SK-N-MC (cell line): ENCODE data around the gene TRMT112.

Source experiments
- DNase-seq: peaks from one replicate; pipeline ENCODE4 v3.0.0-alpha.2; 2011; ENCODE audit warnings: low read depth, low spot score
- H3K27ac ChIP-seq: fragments of 200-600 bp; sonication (generic); 2 replicates; pipeline ENCODE4 v1.5.1; 2016; ENCODE audit warnings: mixed run types
- H3K36me3 ChIP-seq: fragments of 200-600 bp; sonication (generic); 2 replicates; pipeline ENCODE4 v1.6.1; 2017; ENCODE audit warnings: antibody characterized with exemption, low read length, mixed read lengths; ENCODE audit not compliant: insufficient read depth
- H3K4me3 ChIP-seq: fragments of 200-600 bp; sonication (generic); 2 replicates; pipeline ENCODE4 v1.5.1; 2016
- H3K9ac ChIP-seq: fragments of 200-600 bp; sonication (generic); 2 replicates; pipeline ENCODE4 v1.8.0; 2017; ENCODE audit warnings: mixed run types, mixed read lengths; ENCODE audit not compliant: insufficient read length
- H3K9me3 ChIP-seq: fragments of 200-600 bp; sonication (generic); 2 replicates; pipeline ENCODE4 v1.6.1; 2017; ENCODE audit warnings: low read depth, mild to moderate bottlenecking, antibody characterized with exemption, low read length, moderate library complexity, mixed read lengths
- EZH2 ChIP-seq: fragments of 200-600 bp; sonication (generic); IDR thresholded peaks from one replicate; pipeline ENCODE4 v1.6.1; 2017; ENCODE audit warnings: antibody characterized with exemption
- FOXP2 ChIP-seq: optimal IDR thresholded peaks from 2 replicates; pipeline ENCODE3; 2011; ENCODE audit warnings: mild to moderate bottlenecking, moderate library complexity; ENCODE audit not compliant: insufficient read depth; ENCODE audit errors: extremely low read length, control extremely low read depth
- POLR2AphosphoS5 ChIP-seq: IDR thresholded peaks from 2 replicates; pipeline ENCODE4 v1.6.1; 2012; ENCODE audit warnings: mild to moderate bottlenecking, low read depth, low read length, borderline replicate concordance

The TRMT112 gene

DNA sequence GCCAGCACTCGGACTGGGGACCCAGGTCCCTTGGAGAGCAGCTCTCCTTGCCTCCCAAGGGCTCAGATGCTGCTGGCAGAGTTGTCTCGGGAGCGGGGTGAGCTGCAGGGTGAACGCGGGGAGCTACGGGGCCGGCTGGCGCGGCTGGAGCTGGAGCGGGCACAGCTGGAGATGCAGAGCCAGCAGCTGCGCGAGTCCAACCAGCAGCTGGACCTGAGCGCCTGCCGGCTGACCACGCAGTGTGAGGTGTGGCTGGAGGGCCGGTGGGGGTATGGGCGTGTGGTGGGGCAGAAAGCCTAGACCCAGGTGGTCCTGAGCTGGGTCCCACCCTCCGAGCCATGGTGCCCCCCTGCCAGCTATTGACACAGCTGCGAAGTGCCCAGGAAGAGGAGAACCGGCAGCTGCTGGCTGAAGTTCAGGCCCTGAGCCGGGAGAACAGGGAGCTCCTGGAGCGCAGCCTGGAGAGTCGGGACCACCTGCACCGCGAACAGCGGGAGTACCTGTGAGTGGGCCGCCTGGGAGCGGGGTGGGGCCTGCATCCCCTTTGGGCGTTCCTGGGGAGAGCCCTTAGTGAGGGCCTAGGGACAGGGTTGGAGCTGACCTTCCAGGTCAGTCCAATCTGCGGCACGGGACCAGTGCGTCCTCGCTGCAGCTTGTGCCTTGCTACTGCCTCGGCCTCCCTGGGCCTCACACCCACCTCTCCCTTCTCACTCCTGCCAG is 35.8 kb upstream of the TRMT112 start:
- DNase-seq = no peak
- no peak overlapping the region for H3K27ac ChIP-seq
- no peak for TF ChIP-seq POLR2AphosphoS5
- no peak for TF ChIP-seq FOXP2
- TF ChIP-seq EZH2 = no peak
- no peak overlapping the region for H3K4me3 ChIP-seq
- no peaks in the 10 kb centered on the region for H3K36me3 ChIP-seq
- H3K9ac ChIP-seq = no peak overlapping the region
- no peaks in the 10 kb centered on the region for H3K9me3 ChIP-seq

GRCh38 chr11:64352099-64352994 is 35.0 kb upstream of the TRMT112 start:
- Histone ChIP-seq H3K36me3 (no peaks in the 10 kb centered on the region), H3K9me3 (no peaks in the 10 kb centered on the region), H3K9ac (no peak overlapping the region), H3K4me3 (no peak overlapping the region), H3K27ac (no peak overlapping the region)
- TF ChIP-seq EZH2 (no peak), FOXP2 (no peak), POLR2AphosphoS5 (no peak)
- no peak for DNase-seq

DNA sequence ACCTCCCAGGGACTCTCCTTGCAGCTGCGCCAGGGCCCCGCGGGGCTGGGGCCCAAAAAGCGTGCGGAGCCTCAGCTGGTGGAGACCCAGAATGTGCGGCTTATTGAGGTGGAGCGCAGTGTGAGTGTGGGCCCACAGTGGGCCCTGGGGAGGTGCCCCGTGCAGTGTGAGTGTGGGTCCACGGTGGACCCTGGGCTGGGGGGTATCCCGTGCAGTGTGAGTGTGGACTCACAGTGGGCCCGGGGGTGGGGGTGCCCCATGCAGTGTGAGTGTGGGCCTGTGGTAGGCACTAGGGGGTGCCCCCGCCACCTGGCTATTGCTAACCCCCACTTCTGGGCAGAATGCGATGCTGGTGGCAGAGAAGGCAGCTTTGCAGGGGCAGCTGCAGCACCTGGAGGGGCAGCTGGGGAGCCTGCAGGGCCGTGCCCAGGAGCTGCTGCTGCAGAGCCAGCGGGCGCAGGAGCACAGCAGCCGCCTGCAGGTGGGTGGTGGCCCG is 33.8 kb upstream of the TRMT112 start:
- no peak overlapping the region for H3K9ac ChIP-seq
- H3K36me3 ChIP-seq = no peaks in the 10 kb centered on the region
- no peaks in the 10 kb centered on the region for H3K9me3 ChIP-seq
- no peak for DNase-seq
- H3K4me3 ChIP-seq = no peak overlapping the region
- TF ChIP-seq FOXP2 (no peak), EZH2 (no peak)
- no peak overlapping the region for H3K27ac ChIP-seq

- no peak for TF ChIP-seq POLR2AphosphoS5
- no peak for TF ChIP-seq EZH2
- no peak for TF ChIP-seq FOXP2
- Histone ChIP-seq H3K9ac (no peak overlapping the region), H3K27ac (no peak overlapping the region), H3K4me3 (no peak overlapping the region), H3K9me3 (no peaks in the 10 kb centered on the region), H3K36me3 (no peaks in the 10 kb centered on the region)
- DNase-seq = no peak
Measured at GRCh38 chr11:64349404-64349803, 32.0 kb upstream of the TRMT112 start.

- no peak for DNase-seq
- TF ChIP-seq FOXP2 (no peak), POLR2AphosphoS5 (no peak), EZH2 (no peak)
- Histone ChIP-seq H3K4me3 (no peak overlapping the region), H3K9ac (no peak overlapping the region), H3K36me3 (no peaks in the 10 kb centered on the region), H3K27ac (no peak overlapping the region), H3K9me3 (no peaks in the 10 kb centered on the region)
Measured at GRCh38 chr11:64349025-64349387, 31.6 kb upstream of the TRMT112 start.

DNA sequence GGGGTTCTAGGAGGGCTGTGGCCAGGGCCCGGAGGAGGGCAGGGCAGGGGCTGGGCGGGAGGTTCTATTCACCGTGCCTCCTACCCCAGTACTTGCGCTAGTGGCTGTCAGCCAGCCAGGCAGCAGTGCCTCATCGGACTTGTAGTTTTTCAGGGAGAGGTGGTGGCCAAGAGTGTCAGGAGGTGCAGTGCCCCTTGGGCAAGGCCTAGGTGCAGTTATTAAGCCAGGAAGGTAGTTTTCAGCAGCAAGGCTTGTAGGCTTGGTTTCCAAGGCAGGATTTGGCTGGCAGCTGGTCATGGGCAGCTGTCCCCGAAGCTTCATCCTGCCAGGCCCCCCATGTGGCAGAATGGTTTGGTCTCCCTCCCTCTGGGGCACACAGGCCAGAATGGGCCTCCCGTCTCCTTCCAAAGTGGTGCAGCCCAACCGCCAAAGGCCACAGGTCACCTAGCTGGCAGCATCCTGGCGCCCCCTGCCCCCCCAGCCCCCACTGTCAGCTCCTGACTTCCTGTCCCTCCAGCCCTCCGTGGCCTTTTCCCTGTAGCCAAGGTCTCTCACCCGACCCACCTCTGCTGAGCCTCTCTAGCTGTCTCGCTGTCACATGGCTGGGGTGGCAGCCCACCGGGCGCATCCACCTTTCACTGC is 31.1 kb upstream of the TRMT112 start:
- Histone ChIP-seq H3K4me3 (no peak overlapping the region), H3K9ac (no peak overlapping the region), H3K36me3 (no peaks in the 10 kb centered on the region), H3K9me3 (no peaks in the 10 kb centered on the region), H3K27ac (no peak overlapping the region)
- TF ChIP-seq POLR2AphosphoS5 (no peak), FOXP2 (no peak), EZH2 (no peak)
- no peak for DNase-seq

DNA sequence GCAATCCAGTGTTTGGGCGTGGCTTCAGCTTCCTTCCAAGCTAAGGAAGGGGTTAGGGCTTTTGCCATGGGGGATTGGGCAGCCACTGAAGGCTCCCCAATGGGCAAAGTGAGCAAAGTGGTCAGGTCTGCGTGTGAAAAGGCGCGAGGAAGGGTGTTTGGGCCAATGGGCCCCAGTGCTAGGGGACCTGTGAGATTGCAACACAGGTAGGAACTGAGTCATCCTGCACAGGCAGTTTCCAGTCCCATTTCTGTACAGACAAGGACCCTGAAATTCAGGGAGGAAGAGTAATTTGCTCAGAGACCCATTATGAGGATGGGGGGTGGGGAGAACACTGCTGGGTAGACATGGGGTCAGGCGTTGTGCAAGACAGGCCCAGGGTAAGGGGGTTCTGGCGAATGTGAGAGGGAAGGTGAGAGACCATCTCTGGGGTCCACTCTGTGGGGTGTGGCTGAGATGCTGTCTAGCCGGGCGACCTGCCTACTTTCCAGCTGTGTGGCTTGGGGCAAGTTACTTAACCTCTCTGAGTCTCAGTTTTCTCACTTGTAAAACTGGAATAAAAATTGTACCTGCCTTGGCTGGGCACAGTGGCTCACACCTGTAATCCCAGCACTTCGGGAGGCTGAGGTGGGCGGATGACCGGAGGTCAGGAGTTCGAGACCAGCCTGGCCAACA is 30.0 kb upstream of the TRMT112 start:
- no peak overlapping the region for H3K4me3 ChIP-seq
- DNase-seq = no peak
- no peak overlapping the region for H3K9ac ChIP-seq
- no peaks in the 10 kb centered on the region for H3K36me3 ChIP-seq
- no peak for TF ChIP-seq POLR2AphosphoS5
- no peak for TF ChIP-seq FOXP2
- TF ChIP-seq EZH2 = no peak
- H3K9me3 ChIP-seq = no peaks in the 10 kb centered on the region
- no peak overlapping the region for H3K27ac ChIP-seq

DNA sequence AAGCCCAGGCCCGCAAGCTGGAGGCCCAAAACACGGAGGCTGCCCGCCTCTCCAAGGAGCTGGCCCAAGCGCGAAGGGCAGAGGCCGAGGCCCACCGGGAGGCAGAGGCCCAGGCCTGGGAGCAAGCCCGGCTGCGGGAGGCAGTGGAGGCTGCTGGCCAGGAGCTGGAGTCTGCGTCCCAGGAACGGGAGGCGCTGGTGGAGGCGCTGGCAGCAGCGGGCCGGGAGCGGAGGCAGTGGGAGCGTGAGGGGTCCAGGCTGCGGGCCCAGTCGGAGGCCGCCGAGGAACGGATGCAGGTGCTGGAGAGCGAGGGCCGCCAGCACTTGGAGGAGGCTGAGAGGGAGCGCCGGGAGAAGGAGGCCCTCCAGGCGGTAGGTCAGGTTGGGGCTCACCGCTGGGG is 27.4 kb upstream of the TRMT112 start:
- no peak overlapping the region for H3K27ac ChIP-seq
- H3K9me3 ChIP-seq = no peaks in the 10 kb centered on the region
- H3K36me3 ChIP-seq = no peaks in the 10 kb centered on the region
- no peak overlapping the region for H3K4me3 ChIP-seq
- DNase-seq = no peak
- TF ChIP-seq FOXP2 = no peak
- TF ChIP-seq EZH2 = no peak
- no peak for TF ChIP-seq POLR2AphosphoS5
- H3K9ac ChIP-seq = no peak overlapping the region
